PC-3 (cell line): ENCODE results near the gene NNMT.

Experiments
- EZH2 ChIP-seq: fragments of 300-600 bp; sonication (generic); IDR thresholded peaks from one replicate; pipeline ENCODE4 v1.6.1; 2017; ENCODE audit warnings: antibody characterized with exemption, mild to moderate bottlenecking, low read length; ENCODE audit not compliant: unreplicated experiment
- TF ChIP-seq, protein P1 (sequence below): fragments of 300-600 bp; sonication (generic); conservative IDR thresholded peaks from 2 replicates; pipeline ENCODE4 v1.5.1; 2017; ENCODE audit warnings: antibody characterized with exemption, low read depth, mild to moderate bottlenecking, low read length

DNA sequence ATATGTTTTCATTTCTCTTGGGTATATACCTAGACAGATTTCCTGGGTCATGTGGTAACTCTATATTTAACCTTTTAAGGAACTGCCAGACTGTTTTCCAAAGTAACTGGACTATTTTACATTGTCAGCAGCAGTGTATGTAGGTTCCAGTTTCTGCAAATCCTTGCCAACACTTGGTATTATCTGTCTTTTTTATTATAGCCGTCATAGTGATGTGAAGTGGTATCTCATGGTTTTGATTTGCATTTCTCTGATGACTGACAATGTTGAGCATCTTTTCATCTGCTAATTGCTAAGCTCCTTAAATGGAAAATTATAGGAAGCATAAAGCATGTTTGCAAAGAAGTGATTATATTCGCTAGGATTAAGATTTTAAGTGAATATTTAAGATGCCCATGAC is 13.9 kb downstream of the NNMT start:
- TF ChIP-seq, protein P1, sequence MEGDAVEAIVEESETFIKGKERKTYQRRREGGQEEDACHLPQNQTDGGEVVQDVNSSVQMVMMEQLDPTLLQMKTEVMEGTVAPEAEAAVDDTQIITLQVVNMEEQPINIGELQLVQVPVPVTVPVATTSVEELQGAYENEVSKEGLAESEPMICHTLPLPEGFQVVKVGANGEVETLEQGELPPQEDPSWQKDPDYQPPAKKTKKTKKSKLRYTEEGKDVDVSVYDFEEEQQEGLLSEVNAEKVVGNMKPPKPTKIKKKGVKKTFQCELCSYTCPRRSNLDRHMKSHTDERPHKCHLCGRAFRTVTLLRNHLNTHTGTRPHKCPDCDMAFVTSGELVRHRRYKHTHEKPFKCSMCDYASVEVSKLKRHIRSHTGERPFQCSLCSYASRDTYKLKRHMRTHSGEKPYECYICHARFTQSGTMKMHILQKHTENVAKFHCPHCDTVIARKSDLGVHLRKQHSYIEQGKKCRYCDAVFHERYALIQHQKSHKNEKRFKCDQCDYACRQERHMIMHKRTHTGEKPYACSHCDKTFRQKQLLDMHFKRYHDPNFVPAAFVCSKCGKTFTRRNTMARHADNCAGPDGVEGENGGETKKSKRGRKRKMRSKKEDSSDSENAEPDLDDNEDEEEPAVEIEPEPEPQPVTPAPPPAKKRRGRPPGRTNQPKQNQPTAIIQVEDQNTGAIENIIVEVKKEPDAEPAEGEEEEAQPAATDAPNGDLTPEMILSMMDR: no peak
- no peak for TF ChIP-seq EZH2
